HG03196 (cell line): ENCODE results near the gene PCDHB9.
"Not testable (repeated sequence)": the region's sequence is repeated elsewhere in the genome, so short reads cannot be mapped to it uniquely, and the experiment has no call there.

ENCODE experiments used
- ATAC-seq: cut with Tn5 transposase; IDR thresholded peaks from one replicate; pipeline ENCODE4 v1.9.1; 2021; ENCODE audit not compliant: unreplicated experiment

The PCDHB9 gene

DNA sequence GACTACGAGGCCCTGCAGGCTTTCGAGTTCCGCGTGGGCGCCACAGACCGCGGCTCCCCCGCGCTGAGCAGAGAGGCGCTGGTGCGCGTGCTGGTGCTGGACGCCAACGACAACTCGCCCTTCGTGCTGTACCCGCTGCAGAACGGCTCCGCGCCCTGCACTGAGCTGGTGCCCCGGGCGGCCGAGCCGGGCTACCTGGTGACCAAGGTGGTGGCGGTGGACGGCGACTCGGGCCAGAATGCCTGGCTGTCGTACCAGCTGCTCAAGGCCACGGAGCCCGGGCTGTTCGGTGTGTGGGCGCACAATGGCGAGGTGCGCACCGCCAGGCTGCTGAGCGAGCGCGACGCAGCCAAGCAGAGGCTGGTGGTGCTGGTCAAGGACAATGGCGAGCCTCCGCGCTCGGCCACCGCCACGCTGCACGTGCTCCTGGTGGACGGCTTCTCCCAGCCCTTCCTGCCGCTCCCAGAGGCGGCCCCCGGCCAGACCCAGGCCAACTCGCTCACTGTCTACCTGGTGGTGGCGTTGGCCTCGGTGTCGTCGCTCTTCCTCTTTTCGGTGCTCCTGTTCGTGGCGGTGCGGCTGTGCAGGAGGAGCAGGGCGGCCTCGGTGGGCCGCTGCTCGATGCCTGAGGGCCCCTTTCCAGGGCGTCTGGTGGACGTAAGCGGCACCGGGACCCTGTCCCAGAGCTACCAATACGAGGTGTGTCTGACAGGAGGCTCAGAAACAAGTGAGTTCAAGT, 2.7 kb upstream of the PCDHB9 start:
- not testable (repeated sequence) for ATAC-seq

DNA sequence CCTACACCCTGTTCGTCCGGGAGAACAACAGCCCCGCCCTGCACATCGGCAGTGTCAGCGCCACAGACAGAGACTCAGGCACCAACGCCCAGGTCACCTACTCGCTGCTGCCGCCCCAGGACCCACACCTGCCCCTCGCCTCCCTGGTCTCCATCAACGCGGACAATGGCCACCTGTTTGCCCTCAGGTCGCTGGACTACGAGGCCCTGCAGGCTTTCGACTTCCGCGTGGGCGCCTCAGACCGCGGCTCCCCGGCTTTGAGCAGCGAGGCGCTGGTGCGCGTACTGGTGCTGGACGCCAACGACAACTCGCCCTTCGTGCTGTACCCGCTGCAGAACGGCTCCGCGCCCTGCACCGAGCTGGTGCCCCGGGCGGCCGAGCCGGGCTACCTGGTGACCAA, 1.7 kb downstream of the PCDHB9 start:
- not testable (repeated sequence) for ATAC-seq

DNA sequence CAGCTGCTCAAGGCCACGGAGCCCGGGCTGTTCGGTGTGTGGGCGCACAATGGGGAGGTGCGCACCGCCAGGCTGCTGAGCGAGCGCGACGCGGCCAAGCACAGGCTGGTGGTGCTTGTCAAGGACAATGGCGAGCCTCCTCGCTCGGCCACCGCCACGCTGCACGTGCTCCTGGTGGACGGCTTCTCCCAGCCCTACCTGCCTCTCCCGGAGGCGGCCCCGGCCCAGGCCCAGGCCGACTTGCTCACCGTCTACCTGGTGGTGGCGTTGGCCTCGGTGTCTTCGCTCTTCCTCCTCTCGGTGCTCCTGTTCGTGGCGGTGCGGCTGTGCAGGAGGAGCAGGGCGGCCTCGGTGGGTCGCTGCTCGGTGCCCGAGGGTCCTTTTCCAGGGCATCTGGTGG, 2.2 kb downstream of the PCDHB9 start:
- ATAC-seq = not testable (repeated sequence)

DNA sequence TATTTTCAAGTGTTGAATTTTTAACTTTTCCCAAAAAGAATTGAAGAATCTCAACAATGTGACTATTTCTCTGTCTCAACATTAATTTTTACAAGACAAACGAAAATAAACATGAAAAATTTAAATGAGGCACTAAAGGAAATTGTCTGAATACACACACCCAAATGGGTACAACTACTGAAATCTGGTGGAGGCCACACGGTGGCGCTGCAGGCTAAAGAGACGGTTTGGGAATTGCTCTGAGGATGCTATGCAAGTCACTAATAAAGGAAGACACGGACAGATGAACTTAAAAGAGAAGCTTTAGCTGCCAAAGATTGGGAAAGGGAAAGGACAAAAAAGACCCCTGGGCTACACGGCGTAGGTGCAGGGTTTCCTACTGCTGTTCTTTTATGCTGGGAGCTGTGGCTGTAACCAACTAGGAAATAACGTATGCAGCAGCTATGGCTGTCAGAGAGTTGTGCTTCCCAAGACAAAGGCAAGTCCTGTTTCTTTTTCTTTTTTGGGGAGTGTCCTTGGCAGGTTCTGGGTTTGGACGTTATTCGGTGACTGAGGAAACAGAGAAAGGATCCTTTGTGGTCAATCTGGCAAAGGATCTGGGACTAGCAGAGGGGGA, 5.3 kb downstream of the PCDHB9 start, which contains the start of gene PCDHB10:
Gene PCDHB10, plus strand, starts transcription at position 244 of the 616 bp plus-strand sequence. Its CDS starts 200 bp downstream, at position 444.
- ATAC-seq = no peak

DNA sequence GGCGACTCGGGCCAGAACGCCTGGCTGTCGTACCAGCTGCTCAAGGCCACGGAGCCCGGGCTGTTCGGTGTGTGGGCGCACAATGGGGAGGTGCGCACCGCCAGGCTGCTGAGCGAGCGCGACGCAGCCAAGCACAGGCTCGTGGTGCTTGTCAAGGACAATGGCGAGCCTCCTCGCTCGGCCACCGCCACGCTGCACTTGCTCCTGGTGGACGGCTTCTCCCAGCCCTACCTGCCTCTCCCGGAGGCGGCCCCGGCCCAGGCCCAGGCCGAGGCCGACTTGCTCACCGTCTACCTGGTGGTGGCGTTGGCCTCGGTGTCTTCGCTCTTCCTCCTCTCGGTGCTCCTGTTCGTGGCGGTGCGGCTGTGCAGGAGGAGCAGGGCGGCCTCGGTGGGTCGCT, 7.4 kb downstream of the PCDHB9 start:
- not testable (repeated sequence) for ATAC-seq

DNA sequence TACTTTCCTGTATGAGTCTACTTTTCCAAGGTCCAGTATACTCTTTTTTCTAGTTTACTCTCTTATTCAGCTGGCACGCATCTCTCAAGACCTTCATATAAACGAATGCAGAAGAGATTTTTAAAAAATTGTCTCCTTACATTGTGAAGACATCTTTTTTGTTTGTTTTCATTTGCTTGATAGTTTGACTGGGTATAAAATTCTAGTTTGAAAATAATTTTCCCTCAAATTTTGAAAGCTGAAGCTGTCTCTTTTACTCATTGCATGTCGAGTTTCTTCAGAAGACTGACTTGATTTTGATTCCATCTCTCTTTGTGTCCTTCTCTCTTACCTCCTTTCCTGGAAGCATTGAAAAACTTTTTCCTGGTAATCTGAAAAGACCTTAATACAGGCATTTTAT, 9.4 kb downstream of the PCDHB9 start:
- no peak for ATAC-seq

DNA sequence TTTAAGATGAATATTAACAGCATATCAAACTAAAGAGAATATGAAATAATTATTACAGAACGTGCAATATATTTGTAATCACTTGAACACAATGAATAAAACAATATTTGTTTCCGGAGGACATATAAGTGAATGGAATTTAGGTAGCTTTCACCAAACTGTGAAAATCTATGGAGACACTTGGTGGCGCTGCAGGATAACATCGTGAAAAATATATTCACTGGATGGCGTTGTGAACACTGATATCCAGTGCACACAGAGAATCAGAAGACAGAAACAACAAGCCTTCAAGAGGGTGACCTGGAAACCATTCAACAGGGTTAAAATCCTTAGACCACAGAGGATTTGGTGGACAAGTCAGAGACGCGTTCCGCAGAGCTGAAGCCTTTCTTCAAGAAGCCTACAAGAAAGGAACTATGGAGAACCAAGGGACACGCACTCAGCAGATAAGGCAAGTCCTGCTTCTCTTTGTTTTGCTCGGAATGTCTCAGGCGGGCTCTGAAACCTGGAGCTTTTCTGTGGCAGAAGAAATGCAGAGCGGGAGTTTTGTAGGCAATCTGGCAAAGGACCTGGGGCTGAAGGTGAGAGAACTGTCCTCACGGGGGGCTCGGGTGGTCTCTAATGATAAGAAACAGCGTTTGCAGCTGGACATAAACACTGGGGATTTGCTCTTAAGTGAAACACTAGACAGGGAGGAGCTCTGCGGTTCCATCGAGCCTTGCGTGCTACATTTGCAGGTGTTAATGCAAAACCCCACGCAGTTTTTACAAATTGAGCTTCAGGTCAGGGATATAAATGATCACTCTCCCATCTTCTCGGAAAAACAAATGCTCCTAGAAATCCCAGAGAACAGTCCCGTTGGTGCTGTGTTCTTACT, 12.6 kb downstream of the PCDHB9 start, which contains the start of gene PCDHB11:
Gene PCDHB11, plus strand, starts transcription at position 269 of the 877 bp plus-strand sequence. Its CDS starts 148 bp downstream, at position 417.
- ATAC-seq = no peak

DNA sequence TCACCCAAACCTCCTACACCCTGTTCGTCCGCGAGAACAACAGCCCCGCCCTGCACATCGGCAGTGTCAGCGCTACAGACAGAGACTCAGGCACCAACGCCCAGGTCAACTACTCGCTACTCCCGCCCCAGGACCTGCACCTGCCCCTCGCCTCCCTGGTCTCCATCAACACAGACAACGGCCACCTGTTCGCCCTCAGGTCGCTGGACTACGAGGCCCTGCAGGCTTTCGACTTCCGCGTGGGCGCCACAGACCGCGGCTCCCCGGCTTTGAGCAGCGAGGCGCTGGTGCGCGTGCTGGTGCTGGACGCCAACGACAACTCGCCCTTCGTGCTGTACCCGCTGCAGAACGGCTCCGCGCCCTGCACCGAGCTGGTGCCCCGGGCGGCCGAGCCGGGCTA, 14.2 kb downstream of the PCDHB9 start:
- not testable (repeated sequence) for ATAC-seq

DNA sequence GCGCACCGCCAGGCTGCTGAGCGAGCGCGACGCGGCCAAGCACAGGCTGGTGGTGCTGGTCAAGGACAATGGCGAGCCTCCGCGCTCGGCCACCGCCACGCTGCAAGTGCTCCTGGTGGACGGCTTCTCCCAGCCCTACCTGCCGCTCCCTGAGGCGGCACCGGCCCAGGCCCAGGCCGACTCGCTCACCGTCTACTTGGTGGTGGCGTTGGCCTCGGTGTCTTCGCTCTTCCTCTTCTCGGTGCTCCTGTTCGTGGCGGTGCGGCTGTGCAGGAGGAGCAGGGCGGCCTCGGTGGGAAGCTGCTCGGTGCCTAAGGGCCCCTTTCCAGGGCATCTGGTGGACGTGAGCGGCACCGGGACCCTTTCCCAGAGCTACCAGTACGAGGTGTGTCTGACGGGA, 14.7 kb downstream of the PCDHB9 start:
- ATAC-seq = not testable (repeated sequence)

DNA sequence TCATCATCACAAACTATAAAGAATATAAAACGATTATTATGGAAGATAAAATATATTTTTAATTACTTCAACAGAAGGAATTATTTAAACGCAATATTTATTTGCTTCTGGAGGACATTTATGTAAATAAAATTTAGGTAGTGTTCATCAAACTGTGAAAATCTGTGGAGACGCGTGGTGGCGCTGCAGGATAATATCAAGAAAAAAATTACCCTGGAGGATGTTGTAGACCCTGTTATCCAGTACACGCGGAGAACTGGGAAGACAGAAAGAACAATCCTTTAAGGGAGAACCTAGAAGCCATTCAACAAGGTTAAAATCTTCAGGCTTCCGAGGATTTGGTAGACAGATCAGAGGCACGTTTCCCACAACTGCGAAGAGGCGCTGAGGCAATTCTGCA, 21.5 kb downstream of the PCDHB9 start, which contains the start of gene PCDHB12:
Gene PCDHB12, plus strand, starts transcription at position 242 of the 400 bp plus-strand sequence. CDS start 189 bp downstream, outside the sequence.
- ATAC-seq = no peak

DNA sequence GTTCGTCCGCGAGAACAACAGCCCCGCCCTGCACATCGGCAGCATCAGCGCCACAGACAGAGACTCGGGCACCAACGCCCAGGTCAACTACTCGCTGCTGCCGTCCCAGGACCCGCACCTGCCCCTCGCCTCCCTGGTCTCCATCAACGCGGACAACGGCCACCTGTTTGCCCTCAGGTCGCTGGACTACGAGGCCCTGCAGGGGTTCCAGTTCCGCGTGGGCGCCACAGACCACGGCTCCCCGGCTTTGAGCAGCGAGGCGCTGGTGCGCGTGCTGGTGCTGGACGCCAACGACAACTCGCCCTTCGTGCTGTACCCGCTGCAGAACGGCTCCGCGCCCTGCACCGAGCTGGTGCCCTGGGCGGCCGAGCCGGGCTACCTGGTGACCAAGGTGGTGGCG, 23.3 kb downstream of the PCDHB9 start:
- ATAC-seq = not testable (repeated sequence)

DNA sequence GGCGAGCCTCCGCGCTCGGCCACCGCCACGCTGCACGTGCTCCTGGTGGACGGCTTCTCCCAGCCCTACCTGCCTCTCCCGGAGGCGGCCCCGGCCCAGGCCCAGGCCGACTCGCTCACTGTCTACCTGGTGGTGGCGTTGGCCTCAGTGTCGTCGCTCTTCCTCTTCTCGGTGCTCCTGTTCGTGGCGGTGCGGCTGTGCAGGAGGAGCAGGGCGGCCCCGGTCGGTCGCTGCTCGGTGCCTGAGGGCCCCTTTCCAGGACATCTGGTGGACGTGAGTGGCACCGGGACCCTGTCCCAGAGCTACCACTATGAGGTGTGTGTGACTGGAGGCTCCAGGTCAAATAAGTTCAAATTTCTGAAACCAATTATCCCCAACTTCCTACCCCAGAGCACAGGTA, 23.9 kb downstream of the PCDHB9 start:
- ATAC-seq = not testable (repeated sequence)

DNA sequence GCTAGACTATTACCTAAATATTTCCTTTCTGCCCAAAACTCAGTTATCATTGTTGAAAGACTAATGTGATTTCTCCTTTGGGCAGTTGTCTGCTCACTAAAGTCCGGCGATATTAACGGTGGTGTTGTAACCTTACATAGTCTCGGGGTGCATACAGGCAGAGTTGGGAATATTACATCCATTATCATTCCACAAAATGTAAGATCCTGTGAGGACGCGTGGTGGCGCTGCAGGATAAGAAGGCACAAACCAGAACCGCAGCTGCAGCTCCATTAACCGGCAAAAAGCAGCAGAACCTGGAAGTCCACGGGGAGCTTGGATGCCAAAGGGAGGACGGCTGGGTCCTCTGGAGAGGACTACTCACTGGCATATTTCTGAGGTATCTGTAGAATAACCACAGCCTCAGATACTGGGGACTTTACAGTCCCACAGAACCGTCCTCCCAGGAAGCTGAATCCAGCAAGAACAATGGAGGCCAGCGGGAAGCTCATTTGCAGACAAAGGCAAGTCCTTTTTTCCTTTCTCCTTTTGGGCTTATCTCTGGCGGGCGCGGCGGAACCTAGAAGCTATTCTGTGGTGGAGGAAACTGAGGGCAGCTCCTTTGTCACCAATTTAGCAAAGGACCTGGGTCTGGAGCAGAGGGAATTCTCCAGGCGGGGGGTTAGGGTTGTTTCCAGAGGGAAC, 26.8 kb downstream of the PCDHB9 start, which contains the start of gene PCDHB13:
Gene PCDHB13, plus strand, starts transcription at position 264 of the 684 bp plus-strand sequence. Its CDS starts 205 bp downstream, at position 469.
- not testable (repeated sequence) for ATAC-seq

DNA sequence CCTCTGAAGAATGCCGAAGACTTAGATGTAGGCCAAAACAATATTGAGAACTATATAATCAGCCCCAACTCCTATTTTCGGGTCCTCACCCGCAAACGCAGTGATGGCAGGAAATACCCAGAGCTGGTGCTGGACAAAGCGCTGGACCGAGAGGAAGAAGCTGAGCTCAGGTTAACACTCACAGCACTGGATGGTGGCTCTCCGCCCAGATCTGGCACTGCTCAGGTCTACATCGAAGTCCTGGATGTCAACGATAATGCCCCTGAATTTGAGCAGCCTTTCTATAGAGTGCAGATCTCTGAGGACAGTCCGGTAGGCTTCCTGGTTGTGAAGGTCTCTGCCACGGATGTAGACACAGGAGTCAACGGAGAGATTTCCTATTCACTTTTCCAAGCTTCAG, 27.6 kb downstream of the PCDHB9 start:
- ATAC-seq = not testable (repeated sequence)

DNA sequence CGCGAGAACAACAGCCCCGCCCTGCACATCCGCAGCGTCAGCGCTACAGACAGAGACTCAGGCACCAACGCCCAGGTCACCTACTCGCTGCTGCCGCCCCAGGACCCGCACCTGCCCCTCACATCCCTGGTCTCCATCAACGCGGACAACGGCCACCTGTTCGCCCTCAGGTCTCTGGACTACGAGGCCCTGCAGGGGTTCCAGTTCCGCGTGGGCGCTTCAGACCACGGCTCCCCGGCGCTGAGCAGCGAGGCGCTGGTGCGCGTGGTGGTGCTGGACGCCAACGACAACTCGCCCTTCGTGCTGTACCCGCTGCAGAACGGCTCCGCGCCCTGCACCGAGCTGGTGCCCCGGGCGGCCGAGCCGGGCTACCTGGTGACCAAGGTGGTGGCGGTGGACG, 28.5 kb downstream of the PCDHB9 start:
- ATAC-seq = not testable (repeated sequence)

DNA sequence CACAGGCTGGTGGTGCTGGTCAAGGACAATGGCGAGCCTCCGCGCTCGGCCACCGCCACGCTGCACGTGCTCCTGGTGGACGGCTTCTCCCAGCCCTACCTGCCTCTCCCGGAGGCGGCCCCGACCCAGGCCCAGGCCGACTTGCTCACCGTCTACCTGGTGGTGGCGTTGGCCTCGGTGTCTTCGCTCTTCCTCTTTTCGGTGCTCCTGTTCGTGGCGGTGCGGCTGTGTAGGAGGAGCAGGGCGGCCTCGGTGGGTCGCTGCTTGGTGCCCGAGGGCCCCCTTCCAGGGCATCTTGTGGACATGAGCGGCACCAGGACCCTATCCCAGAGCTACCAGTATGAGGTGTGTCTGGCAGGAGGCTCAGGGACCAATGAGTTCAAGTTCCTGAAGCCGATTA, 29.1 kb downstream of the PCDHB9 start:
- not testable (repeated sequence) for ATAC-seq

DNA sequence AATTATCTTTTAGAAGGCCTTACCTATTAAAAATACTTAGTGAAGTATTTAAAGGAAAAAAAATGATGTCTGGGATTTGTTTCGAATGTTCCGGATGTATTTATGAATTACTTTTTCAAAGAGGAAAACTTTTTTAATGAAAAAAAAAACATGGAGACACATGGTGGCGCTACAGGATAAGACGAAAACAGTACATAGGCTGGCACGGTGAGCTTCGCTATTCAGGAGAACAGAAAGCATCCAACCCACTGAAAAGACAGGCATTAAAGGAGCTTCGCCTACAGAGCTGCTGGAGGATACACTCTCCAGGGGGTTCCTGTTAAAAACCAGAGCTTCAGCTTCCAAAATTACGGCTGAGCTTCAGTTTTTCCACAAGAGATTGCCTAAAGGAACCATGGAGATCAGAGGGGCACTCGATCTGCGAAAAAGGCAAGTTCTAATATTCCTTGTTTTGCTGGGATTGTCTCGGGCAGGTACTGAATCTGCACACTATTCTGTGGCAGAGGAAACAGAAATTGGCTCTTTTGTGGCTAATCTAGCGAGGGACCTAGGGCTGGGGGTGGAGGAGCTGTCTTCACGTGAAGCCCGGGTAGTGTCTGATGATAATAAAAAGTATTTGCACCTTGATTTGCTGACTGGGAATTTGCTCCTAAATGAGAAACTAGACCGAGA, 36.3 kb downstream of the PCDHB9 start, which contains the start of gene PCDHB14:
Gene PCDHB14, plus strand, starts transcription at position 232 of the 672 bp plus-strand sequence. Its CDS starts 163 bp downstream, at position 395.
- ATAC-seq = no peak

DNA sequence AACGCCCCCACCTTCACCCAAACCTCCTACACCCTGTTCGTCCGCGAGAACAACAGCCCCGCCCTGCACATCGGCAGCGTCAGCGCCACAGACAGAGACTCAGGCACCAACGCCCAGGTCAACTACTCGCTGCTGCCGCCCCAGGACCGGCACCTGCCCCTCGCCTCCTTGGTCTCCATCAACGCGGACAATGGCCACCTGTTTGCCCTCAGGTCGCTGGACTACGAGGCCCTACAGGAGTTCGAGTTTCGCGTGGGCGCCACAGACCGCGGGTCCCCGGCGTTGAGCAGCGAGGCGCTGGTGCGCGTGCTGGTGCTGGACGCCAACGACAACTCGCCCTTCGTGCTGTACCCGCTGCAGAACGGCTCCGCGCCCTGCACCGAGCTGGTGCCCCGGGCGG, 37.9 kb downstream of the PCDHB9 start:
- not testable (repeated sequence) for ATAC-seq

DNA sequence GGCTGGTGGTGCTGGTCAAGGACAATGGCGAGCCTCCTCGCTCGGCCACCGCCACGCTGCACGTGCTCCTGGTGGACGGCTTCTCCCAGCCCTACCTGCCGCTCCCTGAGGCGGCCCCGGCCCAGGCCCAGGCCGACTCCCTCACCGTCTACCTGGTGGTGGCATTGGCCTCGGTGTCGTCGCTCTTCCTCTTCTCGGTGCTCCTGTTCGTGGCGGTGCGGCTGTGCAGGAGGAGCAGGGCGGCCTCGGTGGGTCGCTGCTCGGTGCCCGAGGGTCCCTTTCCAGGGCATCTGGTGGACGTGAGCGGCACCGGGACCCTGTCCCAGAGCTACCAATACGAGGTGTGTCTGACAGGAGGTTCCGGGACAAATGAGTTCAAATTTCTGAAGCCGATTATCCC, 38.5 kb downstream of the PCDHB9 start:
- not testable (repeated sequence) for ATAC-seq
